Measurements from ENCODE around the gene ARL17B. TPM values are rescaled to one million over a fixed set of nuclear protein-coding genes. Genes with fewer than 3 reads are reported as not detected.
"Not testable (repeated sequence)": the region's sequence is repeated elsewhere in the genome, so short reads cannot be mapped to it uniquely, and the experiment has no call there.

Gene ARL17B
- total RNA-seq (ENCODE audit: unreplicated experiment): 15.3 TPM
- long read RNA-seq, partial matches to known transcripts: 1 of 6 reads
- long read RNA-seq, other reads (novel, unspliced or antisense): 4 of 6 reads

DNA sequence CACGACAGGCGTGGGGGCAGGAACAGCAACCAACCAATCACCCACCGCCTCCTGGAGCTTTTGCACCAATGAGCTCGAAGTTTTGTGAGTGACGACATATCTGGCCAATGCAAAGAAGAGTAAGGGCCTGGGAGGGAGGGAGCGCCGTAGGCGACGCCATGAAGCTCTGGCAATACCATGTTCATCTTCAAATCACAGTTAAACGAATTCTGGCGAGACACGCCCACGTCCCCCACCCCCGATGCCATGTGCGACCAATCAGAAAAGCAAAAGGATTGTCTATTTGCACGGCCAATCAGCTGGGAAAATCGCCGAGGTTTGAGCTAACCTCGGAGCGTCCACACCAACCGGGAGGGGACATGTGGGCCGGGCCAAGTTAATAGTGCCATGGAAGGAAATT, at the start of gene ARL17B:
TSS of gene ARL17B (minus strand) at position 12 of the 400 bp plus-strand sequence. CDS start 3,369 bp downstream, outside the sequence.
- not testable (repeated sequence) for H3K36me3 Mint-ChIP-seq (ENCODE audit: unreplicated experiment); H3K27ac Mint-ChIP-seq (ENCODE audit: unreplicated experiment); H3K4me1 Mint-ChIP-seq (ENCODE audit: low read depth, unreplicated experiment); H3K4me3 Mint-ChIP-seq (ENCODE audit: unreplicated experiment); H3K27me3 Mint-ChIP-seq (ENCODE audit: unreplicated experiment); H3K9me3 Mint-ChIP-seq (ENCODE audit: unreplicated experiment)
- peak; percentile 83 for DNase-seq

DNA sequence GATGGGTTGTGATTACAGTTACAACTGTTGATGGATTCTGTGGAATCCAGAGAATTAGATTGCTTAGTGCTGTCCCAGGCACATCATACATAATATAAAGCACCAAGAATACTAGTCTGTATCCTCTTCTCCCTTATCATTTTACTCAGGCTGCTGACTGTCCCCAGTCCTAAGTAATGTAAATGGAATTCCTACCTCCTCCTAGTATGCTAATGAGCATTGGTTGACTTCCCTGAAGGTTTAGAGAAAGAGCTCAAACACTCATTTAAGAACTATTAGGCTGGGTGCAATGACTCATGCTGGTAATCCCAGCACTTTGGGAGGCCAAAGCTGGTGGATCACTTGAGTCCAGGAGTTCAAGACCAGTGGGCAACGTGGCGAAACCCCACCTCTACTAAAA, 48.3 kb upstream of the ARL17B start:
- not testable (repeated sequence) for H3K9me3 Mint-ChIP-seq (ENCODE audit: unreplicated experiment); H3K27ac Mint-ChIP-seq (ENCODE audit: unreplicated experiment); H3K4me1 Mint-ChIP-seq (ENCODE audit: low read depth, unreplicated experiment); H3K27me3 Mint-ChIP-seq (ENCODE audit: unreplicated experiment); H3K4me3 Mint-ChIP-seq (ENCODE audit: unreplicated experiment); H3K36me3 Mint-ChIP-seq (ENCODE audit: unreplicated experiment); DNase-seq

DNA sequence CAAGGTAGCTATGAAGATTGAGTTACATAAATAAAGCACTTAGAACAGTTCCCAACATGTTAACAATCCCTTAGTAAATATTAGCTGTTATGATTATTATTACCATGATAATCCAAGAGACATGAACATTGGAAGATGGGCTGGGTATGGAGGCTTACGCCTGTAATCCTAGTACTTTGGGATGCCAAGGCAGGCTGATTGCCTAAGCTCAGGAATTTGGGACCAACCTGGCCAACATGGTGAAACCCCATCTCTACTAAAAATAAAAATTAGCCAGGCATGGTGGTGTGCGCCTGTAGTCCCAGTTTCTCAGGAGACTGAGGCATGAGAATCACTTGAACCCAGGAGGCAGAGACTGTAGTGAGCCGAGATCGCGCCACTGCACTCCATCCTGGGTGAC, 45.6 kb upstream of the ARL17B start:
- not testable (repeated sequence) for H3K36me3 Mint-ChIP-seq (ENCODE audit: unreplicated experiment); H3K4me1 Mint-ChIP-seq (ENCODE audit: low read depth, unreplicated experiment); H3K4me3 Mint-ChIP-seq (ENCODE audit: unreplicated experiment); H3K9me3 Mint-ChIP-seq (ENCODE audit: unreplicated experiment); H3K27ac Mint-ChIP-seq (ENCODE audit: unreplicated experiment); DNase-seq; H3K27me3 Mint-ChIP-seq (ENCODE audit: unreplicated experiment)

DNA sequence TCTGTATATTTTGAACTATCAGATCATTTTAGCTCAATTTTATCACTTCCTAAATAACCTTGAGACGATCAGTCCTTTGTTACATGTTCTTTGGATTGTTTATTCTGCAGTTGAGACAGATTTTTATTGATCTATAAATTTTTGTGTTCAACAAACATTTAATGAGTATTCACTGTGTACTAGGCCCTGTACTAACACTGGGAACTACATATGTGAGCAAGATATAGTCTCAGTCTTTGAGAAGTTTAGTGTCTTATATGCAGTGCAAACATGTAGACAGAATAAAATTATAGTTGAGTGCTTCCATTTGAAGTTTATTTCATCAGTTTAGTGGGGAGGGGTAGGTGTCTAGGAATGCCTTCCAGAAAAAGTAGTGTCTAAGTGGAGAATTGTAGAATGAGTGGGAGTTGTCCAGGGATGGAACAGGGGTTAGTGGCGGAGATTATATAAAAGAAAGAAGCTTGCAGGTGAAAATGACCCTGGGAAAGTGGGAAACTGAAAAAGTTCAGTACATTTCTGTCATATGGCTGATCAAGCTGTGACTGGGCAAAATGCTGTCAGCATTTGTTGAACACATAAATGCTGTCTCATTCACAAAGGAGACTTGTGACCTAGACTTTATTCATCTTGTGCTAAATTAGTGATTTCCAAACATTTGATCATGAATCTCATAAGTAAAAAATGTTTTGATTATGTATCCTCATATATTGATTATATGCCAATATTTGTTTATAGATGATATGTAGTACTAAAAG, 39.6 kb upstream of the ARL17B start:
- DNase-seq; H3K4me1 Mint-ChIP-seq (ENCODE audit: low read depth, unreplicated experiment); H3K27ac Mint-ChIP-seq (ENCODE audit: unreplicated experiment); H3K36me3 Mint-ChIP-seq (ENCODE audit: unreplicated experiment); H3K9me3 Mint-ChIP-seq (ENCODE audit: unreplicated experiment); H3K4me3 Mint-ChIP-seq (ENCODE audit: unreplicated experiment); H3K27me3 Mint-ChIP-seq (ENCODE audit: unreplicated experiment): not testable (repeated sequence)

DNA sequence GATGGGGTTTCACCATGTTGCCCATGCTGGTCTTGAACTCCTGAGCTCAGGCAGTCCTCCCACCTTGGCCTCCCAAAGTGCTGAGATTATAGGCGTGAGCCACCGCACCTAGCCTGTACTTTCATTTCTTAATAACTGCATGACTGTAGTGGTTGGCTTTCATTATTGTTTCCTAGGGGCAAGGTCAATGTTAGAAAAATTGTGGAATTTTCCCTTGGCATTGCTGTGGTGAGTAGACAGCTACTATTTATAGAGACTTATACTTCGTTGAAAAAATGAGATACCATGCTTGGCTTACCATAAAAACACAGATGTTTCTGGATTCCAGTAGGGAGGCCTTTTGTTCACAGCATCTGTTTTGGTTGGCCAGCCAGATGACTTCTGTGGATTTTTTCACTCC, 39.0 kb upstream of the ARL17B start:
- not testable (repeated sequence) for H3K27me3 Mint-ChIP-seq (ENCODE audit: unreplicated experiment); H3K27ac Mint-ChIP-seq (ENCODE audit: unreplicated experiment); H3K4me1 Mint-ChIP-seq (ENCODE audit: low read depth, unreplicated experiment); H3K4me3 Mint-ChIP-seq (ENCODE audit: unreplicated experiment); H3K9me3 Mint-ChIP-seq (ENCODE audit: unreplicated experiment); H3K36me3 Mint-ChIP-seq (ENCODE audit: unreplicated experiment); DNase-seq

DNA sequence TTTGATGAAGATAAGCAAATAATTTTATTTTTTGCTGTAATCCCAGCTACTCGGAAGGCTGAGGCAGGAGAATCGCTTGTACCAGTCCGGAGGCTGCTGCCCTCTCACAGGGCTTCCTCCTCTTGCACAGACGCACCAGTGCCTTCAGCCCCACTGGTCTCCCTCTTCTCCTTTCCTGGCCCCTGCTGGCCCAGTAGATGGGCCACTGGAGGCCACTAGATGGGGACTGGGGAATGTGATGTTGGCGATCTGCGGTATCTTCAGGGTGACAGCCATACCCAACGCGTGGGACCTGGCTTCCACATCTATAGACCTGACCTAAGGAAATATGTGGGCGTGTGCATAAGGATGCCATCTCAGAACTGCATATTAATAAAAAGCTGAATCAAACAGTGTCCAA, 38.4 kb upstream of the ARL17B start:
- H3K4me3 Mint-ChIP-seq (ENCODE audit: unreplicated experiment): not testable (repeated sequence)

DNA sequence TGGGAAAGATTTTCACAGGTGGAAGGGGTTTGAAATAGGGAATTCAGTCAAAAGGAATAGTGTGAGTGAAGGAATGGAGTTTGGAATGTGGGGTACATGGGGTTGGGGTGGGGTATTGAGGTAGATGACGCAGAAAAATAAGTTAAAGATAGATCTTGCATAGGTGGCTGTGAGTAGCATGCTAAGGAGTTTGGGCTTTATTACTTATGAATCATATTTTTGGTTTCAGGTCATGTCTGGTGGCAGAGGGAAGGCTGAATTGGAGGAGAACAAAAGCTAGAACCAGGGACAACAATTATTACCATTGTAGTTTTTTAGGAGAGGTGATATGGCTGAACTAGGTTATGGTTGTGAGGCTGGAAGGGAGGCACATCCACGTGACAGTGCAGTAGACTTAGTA, 34.7 kb upstream of the ARL17B start:
- H3K4me3 Mint-ChIP-seq (ENCODE audit: unreplicated experiment); H3K9me3 Mint-ChIP-seq (ENCODE audit: unreplicated experiment); H3K27me3 Mint-ChIP-seq (ENCODE audit: unreplicated experiment); H3K4me1 Mint-ChIP-seq (ENCODE audit: low read depth, unreplicated experiment); H3K27ac Mint-ChIP-seq (ENCODE audit: unreplicated experiment); DNase-seq; H3K36me3 Mint-ChIP-seq (ENCODE audit: unreplicated experiment): not testable (repeated sequence)

More for the DNA sequence above, 38.4 kb upstream of the ARL17B start:
- not testable (repeated sequence) for H3K27me3 Mint-ChIP-seq (ENCODE audit: unreplicated experiment); H3K36me3 Mint-ChIP-seq (ENCODE audit: unreplicated experiment); H3K27ac Mint-ChIP-seq (ENCODE audit: unreplicated experiment); H3K9me3 Mint-ChIP-seq (ENCODE audit: unreplicated experiment); DNase-seq; H3K4me1 Mint-ChIP-seq (ENCODE audit: low read depth, unreplicated experiment)

DNA sequence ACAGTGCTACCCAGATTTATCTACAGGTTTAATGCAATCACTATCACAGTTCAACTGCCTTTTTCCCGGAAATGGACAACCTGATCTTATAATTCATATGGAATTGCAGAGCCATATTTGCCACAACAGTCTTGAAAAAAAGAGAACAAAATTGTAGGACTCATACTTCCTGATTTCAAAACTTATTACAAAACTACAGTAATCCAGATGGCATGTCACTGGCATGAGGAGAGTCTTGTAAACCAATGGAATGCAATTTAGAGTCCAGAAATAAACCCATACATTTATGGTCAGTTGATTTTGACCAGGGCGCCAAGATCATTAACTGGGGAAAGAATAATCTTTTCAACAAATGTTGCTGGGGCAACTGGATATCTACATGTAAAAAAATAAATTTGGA, 32.1 kb upstream of the ARL17B start:
- H3K9me3 Mint-ChIP-seq (ENCODE audit: unreplicated experiment); H3K27me3 Mint-ChIP-seq (ENCODE audit: unreplicated experiment); H3K27ac Mint-ChIP-seq (ENCODE audit: unreplicated experiment); DNase-seq; H3K36me3 Mint-ChIP-seq (ENCODE audit: unreplicated experiment); H3K4me1 Mint-ChIP-seq (ENCODE audit: low read depth, unreplicated experiment); H3K4me3 Mint-ChIP-seq (ENCODE audit: unreplicated experiment): not testable (repeated sequence)

DNA sequence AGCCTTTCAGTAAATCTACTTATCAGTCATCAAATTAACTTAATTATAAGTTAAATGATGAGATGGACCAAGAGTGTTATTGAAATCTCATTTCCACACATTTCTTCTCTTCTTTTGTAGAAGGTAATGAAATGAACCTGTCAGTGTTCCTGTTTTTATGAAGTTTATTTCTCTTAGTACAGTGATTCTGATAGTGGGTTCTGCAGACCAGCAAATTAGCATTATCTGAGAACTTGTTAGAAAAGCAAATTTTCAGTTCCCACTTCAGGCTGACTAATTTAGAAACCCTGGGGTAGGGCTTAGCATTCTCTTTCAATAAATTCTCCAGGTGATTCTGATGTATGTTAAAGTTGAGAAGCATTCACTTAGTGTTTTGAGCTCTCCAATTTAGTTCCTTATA, 23.9 kb upstream of the ARL17B start:
- H3K4me1 Mint-ChIP-seq (ENCODE audit: low read depth, unreplicated experiment); H3K36me3 Mint-ChIP-seq (ENCODE audit: unreplicated experiment); H3K27ac Mint-ChIP-seq (ENCODE audit: unreplicated experiment); H3K9me3 Mint-ChIP-seq (ENCODE audit: unreplicated experiment); H3K4me3 Mint-ChIP-seq (ENCODE audit: unreplicated experiment); H3K27me3 Mint-ChIP-seq (ENCODE audit: unreplicated experiment); DNase-seq: not testable (repeated sequence)

DNA sequence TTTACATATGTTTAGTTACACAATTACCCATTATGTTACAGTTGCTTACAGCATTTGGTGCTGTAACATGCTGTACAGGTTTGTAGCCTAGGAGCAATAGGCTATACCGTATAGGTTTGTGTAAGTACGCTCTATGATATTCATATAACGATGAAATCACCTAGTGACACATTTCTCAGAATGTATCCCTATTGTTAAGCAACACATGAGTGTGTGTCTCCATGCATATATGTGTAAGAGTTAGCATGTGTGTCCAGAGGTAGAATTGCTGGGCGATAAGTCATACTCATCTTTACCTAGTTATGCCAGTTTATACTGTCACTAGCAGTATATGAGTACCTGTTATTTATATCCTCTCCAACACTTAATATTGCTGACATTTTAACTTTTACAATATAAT, 21.6 kb upstream of the ARL17B start:
- H3K4me3 Mint-ChIP-seq (ENCODE audit: unreplicated experiment); H3K4me1 Mint-ChIP-seq (ENCODE audit: low read depth, unreplicated experiment); H3K27me3 Mint-ChIP-seq (ENCODE audit: unreplicated experiment); DNase-seq; H3K27ac Mint-ChIP-seq (ENCODE audit: unreplicated experiment); H3K9me3 Mint-ChIP-seq (ENCODE audit: unreplicated experiment); H3K36me3 Mint-ChIP-seq (ENCODE audit: unreplicated experiment): not testable (repeated sequence)

DNA sequence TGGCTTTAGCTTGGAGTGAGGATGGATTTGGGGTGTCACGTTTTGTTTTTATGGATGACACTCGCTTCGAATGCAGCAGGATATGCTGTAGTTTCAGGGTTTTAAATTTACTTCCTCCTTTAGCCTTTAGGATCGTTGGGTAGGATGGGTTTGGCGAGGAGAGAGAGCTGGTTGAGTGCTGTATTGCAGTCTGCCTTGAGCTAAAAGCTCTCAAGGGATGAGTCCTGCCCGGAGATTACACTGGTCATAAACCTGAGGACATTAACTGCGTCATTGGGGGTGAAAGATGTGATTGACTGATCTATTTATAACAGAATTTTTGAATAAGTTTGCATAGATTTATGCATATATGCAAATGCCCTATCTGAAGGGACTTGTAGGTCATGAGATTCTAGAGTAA, 11.9 kb upstream of the ARL17B start:
- H3K4me1 Mint-ChIP-seq (ENCODE audit: low read depth, unreplicated experiment); H3K36me3 Mint-ChIP-seq (ENCODE audit: unreplicated experiment); H3K4me3 Mint-ChIP-seq (ENCODE audit: unreplicated experiment); H3K27me3 Mint-ChIP-seq (ENCODE audit: unreplicated experiment); H3K9me3 Mint-ChIP-seq (ENCODE audit: unreplicated experiment); H3K27ac Mint-ChIP-seq (ENCODE audit: unreplicated experiment); DNase-seq: not testable (repeated sequence)

DNA sequence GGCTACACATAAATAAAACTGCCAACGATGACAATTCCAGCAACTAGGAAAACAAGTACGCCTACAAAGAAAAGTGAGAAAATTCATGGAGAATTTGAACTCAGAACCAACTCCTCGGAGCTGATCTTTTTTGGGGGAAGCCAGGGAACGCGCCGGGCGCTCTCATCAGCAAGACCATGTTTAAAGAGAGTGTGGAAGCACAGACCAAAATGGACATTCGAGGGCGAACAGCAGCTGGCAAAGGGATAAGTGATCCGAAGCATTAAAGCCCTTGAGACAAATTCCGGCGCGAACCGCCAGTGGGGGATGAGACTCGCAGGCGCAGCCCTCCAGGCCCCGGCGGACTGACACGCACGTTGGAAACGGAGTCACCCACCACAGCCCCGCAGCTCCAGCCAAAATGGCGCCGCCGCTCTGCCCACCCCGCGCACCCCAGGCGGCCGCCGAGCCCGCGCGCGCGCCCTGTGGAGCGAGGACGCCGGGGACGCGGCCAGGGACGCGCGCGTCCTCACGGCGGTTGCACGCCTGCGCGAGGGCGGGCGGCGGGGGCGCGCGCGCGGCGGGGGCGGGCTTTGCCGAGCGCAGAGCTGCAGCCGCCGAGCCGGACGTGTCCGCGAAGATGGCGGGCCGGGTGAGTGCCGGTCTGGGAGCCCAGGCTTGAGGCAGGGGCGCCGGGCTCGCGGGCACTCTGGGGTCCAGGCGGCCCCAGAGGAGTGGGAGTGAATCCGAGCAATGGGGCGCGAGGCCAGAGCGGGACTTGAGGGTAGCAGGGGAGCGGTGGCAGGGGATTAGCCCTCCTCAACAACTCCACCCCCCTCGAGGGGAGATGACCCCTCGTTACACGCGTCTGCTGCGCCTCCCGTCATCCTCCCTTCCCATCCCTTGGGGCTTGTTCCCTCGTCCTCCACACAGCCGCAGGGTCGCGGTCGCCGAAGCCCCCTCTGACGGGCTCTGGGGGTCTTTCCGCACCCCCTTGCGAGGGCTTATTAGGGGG, 11.0 kb upstream of the ARL17B start:
- not testable (repeated sequence) for H3K9me3 Mint-ChIP-seq (ENCODE audit: unreplicated experiment); H3K27me3 Mint-ChIP-seq (ENCODE audit: unreplicated experiment); H3K36me3 Mint-ChIP-seq (ENCODE audit: unreplicated experiment); H3K4me1 Mint-ChIP-seq (ENCODE audit: low read depth, unreplicated experiment); DNase-seq; H3K27ac Mint-ChIP-seq (ENCODE audit: unreplicated experiment); H3K4me3 Mint-ChIP-seq (ENCODE audit: unreplicated experiment)
